SU-DHL-6 (cell line): ENCODE data around the gene PIK3C2G.

ENCODE experiments used
- CTCF ChIP-seq: fragments of 200-600 bp; sonication (generic); IDR thresholded peaks from one replicate; pipeline ENCODE4 v1.5.1; 2017; ENCODE audit warnings: antibody characterized with exemption, mild to moderate bottlenecking, low read length, moderate library complexity; ENCODE audit not compliant: insufficient read depth, poor library complexity, severe bottlenecking
- EZH2phosphoT487 ChIP-seq: fragments of 200-600 bp; sonication (generic), shearing (Covaris generic); conservative IDR thresholded peaks from 2 replicates; pipeline ENCODE4 v1.6.1; 2018; ENCODE audit warnings: mild to moderate bottlenecking, antibody characterized with exemption, low read length, moderate library complexity, mixed read lengths

DNA sequence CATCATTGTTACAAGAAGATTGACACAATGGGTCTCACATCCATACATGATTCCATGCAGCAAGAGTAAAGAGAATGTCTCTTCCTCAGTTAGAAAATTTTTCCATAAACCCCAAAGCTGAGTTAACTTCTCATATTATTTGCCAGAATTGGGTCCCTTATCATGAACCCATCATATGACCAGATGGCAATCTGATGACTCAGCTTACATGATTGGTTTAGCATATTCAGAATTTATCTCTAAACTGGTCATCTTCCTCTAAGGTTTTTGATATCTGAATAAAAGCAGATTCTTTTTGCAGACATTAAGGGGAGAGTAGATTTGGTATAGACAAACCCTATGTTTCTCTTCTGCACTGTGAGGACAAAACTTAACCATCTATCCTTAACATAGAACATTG is 174.9 kb downstream of the PIK3C2G start:
- TF ChIP-seq CTCF, result no peak
- TF ChIP-seq EZH2phosphoT487, result no peak
